ENCODE measurements around the gene TRPV2.

TRPV2 gene

DNA sequence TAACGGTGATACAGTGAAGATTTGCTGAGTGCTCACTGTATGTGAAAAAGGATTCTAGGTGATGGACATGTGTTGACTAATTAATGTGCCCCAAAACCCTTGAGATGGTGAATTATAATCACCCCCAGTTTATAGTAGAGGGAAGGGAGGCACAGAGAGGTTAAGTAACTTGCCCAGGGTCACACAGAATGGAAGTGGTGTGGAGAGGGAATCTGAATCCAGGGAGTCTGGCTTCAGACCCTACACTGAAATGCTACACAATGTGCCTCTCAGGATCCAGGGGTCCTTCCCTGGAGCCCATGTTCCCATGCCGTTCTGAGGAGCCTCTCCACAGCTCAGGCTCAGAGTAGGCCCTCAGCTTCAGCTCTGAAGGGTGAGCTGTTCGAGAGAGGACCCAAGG is 11.6 kb downstream of the TRPV2 start:
- no peak for ATAC-seq
- TF ChIP-seq, protein P1, sequence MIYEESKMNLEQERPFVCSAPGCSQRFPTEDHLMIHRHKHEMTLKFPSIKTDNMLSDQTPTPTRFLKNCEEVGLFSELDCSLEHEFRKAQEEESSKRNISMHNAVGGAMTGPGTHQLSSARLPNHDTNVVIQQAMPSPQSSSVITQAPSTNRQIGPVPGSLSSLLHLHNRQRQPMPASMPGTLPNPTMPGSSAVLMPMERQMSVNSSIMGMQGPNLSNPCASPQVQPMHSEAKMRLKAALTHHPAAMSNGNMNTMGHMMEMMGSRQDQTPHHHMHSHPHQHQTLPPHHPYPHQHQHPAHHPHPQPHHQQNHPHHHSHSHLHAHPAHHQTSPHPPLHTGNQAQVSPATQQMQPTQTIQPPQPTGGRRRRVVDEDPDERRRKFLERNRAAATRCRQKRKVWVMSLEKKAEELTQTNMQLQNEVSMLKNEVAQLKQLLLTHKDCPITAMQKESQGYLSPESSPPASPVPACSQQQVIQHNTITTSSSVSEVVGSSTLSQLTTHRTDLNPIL (CRISPR knock-in tag; IDR thresholded peaks at IDR 0.05; ENCODE audit: low read depth), result no peak

DNA sequence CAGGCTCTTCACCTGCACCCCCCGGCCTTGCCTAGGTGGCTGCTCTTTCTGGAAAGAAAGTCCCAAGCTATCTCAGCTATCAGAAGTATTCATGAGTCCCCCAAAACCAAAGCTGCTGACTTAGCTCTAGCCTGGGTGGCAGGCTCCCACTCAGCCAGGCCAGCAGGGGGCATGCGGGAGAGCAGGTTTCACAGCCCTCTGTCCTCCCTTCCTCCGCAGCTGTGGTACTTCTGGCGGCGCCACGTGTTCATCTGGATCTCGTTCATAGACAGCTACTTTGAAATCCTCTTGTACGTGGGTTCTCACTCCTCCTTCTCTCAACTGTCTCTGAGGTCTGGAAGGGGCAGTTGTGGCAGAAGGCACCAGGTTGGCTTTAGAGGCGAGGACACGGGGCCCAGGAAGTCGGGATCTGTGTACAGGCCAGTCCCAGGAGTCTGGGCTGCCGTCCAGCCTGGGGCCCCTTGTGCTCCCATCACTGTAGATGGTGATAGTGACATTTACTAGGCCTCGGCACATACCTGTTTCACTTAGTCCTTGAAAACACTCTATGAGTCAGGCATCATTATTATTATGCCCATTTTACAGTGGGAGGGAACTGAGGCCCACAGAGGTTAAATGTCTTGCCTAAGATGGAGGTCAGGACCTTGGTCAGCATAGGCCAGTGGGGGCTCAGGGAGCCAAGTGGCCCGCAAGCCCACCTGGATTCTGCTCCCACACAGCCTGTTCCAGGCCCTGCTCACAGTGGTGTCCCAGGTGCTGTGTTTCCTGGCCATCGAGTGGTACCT is 12.9 kb downstream of the TRPV2 start:
- peak; percentile 93 for ATAC-seq
- TF ChIP-seq TOX (CRISPR knock-in tag; IDR thresholded peaks at IDR 0.05; ENCODE audit: borderline replicate concordance) (no peak), SNAI2 (CRISPR knock-in tag; IDR thresholded peaks at IDR 0.05) (no peak), PPARA (CRISPR knock-in tag; IDR thresholded peaks at IDR 0.05; ENCODE audit: borderline replicate concordance) (no peak), CSDC2 (CRISPR knock-in tag; IDR thresholded peaks at IDR 0.05) (no peak), ZFP30 (CRISPR knock-in tag; IDR thresholded peaks at IDR 0.05) (no peak), TCF4 (CRISPR knock-in tag; IDR thresholded peaks at IDR 0.05; ENCODE audit: borderline replicate concordance) (no peak), GLIS3 (CRISPR knock-in tag; IDR thresholded peaks at IDR 0.05) (no peak), ESRRG (CRISPR knock-in tag; IDR thresholded peaks at IDR 0.05) (no peak), ZNF70 (CRISPR knock-in tag; IDR thresholded peaks at IDR 0.05) (no peak), ISL1 (CRISPR knock-in tag; IDR thresholded peaks at IDR 0.05) (no peak), RARB (CRISPR knock-in tag; IDR thresholded peaks at IDR 0.05) (no peak), ZFP3 (CRISPR knock-in tag; IDR thresholded peaks at IDR 0.05) (no peak), ZNF565 (CRISPR knock-in tag; conservative IDR thresholded peaks at IDR 0.05; ENCODE audit: low read depth) (no peak), ZNF8 (CRISPR knock-in tag; IDR thresholded peaks at IDR 0.05) (no peak)
- TF ChIP-seq, protein P2, sequence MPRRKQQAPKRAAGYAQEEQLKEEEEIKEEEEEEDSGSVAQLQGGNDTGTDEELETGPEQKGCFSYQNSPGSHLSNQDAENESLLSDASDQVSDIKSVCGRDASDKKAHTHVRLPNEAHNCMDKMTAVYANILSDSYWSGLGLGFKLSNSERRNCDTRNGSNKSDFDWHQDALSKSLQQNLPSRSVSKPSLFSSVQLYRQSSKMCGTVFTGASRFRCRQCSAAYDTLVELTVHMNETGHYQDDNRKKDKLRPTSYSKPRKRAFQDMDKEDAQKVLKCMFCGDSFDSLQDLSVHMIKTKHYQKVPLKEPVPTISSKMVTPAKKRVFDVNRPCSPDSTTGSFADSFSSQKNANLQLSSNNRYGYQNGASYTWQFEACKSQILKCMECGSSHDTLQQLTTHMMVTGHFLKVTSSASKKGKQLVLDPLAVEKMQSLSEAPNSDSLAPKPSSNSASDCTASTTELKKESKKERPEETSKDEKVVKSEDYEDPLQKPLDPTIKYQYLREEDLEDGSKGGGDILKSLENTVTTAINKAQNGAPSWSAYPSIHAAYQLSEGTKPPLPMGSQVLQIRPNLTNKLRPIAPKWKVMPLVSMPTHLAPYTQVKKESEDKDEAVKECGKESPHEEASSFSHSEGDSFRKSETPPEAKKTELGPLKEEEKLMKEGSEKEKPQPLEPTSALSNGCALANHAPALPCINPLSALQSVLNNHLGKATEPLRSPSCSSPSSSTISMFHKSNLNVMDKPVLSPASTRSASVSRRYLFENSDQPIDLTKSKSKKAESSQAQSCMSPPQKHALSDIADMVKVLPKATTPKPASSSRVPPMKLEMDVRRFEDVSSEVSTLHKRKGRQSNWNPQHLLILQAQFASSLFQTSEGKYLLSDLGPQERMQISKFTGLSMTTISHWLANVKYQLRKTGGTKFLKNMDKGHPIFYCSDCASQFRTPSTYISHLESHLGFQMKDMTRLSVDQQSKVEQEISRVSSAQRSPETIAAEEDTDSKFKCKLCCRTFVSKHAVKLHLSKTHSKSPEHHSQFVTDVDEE (CRISPR knock-in tag; IDR thresholded peaks at IDR 0.05), result no peak
- TF ChIP-seq, protein P3, sequence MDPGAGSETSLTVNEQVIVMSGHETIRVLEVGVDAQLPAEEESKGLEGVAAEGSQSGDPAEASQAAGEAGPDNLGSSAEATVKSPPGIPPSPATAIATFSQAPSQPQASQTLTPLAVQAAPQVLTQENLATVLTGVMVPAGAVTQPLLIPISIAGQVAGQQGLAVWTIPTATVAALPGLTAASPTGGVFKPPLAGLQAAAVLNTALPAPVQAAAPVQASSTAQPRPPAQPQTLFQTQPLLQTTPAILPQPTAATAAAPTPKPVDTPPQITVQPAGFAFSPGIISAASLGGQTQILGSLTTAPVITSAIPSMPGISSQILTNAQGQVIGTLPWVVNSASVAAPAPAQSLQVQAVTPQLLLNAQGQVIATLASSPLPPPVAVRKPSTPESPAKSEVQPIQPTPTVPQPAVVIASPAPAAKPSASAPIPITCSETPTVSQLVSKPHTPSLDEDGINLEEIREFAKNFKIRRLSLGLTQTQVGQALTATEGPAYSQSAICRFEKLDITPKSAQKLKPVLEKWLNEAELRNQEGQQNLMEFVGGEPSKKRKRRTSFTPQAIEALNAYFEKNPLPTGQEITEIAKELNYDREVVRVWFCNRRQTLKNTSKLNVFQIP (CRISPR knock-in tag; IDR thresholded peaks at IDR 0.05; ENCODE audit: borderline replicate concordance, low read depth), result no peak
- TF ChIP-seq, protein P4, sequence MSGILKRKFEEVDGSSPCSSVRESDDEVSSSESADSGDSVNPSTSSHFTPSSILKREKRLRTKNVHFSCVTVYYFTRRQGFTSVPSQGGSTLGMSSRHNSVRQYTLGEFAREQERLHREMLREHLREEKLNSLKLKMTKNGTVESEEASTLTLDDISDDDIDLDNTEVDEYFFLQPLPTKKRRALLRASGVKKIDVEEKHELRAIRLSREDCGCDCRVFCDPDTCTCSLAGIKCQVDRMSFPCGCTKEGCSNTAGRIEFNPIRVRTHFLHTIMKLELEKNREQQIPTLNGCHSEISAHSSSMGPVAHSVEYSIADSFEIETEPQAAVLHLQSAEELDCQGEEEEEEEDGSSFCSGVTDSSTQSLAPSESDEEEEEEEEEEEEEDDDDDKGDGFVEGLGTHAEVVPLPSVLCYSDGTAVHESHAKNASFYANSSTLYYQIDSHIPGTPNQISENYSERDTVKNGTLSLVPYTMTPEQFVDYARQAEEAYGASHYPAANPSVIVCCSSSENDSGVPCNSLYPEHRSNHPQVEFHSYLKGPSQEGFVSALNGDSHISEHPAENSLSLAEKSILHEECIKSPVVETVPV (CRISPR knock-in tag; IDR thresholded peaks at IDR 0.05), result no peak

DNA sequence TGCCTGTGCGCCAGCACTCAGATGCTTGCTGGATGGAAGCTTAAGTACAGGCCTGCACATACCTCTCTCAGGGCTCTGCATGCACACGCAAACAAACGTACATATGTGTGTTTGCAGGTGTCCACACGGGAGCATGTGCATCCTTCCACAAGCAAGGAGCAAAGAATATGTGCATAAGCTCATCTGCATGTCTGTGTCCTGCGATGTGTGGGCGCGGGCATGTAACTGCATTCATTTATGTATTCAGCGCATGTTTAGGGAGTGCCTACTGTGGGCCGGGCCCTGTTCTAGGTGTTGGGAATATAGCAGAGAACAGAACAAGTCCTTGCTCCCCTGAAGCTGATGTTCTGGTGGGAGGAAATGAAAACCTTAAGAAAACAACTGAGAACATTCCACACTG is 13.7 kb downstream of the TRPV2 start:
- no peak for ATAC-seq
- TF ChIP-seq, protein P2 (CRISPR knock-in tag; IDR thresholded peaks at IDR 0.05), result no peak
- TF ChIP-seq ZC3H10 (CRISPR knock-in tag; IDR thresholded peaks at IDR 0.05) (no peak), ZFP30 (CRISPR knock-in tag; IDR thresholded peaks at IDR 0.05) (no peak), RARB (CRISPR knock-in tag; IDR thresholded peaks at IDR 0.05) (no peak), ESRRG (CRISPR knock-in tag; IDR thresholded peaks at IDR 0.05) (no peak), BACH2 (CRISPR knock-in tag; IDR thresholded peaks at IDR 0.05; ENCODE audit: borderline replicate concordance) (no peak), ZNF565 (CRISPR knock-in tag; conservative IDR thresholded peaks at IDR 0.05; ENCODE audit: low read depth) (no peak), ISL1 (CRISPR knock-in tag; IDR thresholded peaks at IDR 0.05) (no peak), PPARA (CRISPR knock-in tag; IDR thresholded peaks at IDR 0.05; ENCODE audit: borderline replicate concordance) (no peak), ZFP3 (CRISPR knock-in tag; IDR thresholded peaks at IDR 0.05) (no peak), CSDC2 (CRISPR knock-in tag; IDR thresholded peaks at IDR 0.05) (no peak)
- TF ChIP-seq, protein P3 (CRISPR knock-in tag; IDR thresholded peaks at IDR 0.05; ENCODE audit: borderline replicate concordance, low read depth), result no peak
- TF ChIP-seq, protein P5, sequence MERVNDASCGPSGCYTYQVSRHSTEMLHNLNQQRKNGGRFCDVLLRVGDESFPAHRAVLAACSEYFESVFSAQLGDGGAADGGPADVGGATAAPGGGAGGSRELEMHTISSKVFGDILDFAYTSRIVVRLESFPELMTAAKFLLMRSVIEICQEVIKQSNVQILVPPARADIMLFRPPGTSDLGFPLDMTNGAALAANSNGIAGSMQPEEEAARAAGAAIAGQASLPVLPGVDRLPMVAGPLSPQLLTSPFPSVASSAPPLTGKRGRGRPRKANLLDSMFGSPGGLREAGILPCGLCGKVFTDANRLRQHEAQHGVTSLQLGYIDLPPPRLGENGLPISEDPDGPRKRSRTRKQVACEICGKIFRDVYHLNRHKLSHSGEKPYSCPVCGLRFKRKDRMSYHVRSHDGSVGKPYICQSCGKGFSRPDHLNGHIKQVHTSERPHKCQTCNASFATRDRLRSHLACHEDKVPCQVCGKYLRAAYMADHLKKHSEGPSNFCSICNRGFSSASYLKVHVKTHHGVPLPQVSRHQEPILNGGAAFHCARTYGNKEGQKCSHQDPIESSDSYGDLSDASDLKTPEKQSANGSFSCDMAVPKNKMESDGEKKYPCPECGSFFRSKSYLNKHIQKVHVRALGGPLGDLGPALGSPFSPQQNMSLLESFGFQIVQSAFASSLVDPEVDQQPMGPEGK (CRISPR knock-in tag; IDR thresholded peaks at IDR 0.05; ENCODE audit: borderline replicate concordance), result no peak
- TF ChIP-seq, protein P4 (CRISPR knock-in tag; IDR thresholded peaks at IDR 0.05), result no peak
